ENCODE measurements around the gene MYO1C.
"Not testable (repeated sequence)": the region's sequence is repeated elsewhere in the genome, so short reads cannot be mapped to it uniquely, and the experiment has no call there.

The MYO1C gene

GRCh38 chr17:1431631-1432104 lies 60.8 kb downstream of the MYO1C start:
- no peak for DNase-seq (ENCODE audit: low read depth in 2 of 3, low spot score in 2 of 3)

GRCh38 chr17:1423456-1424135 lies 68.9 kb downstream of the MYO1C start:
- no peak for DNase-seq (ENCODE audit: low read depth in 2 of 3, low spot score in 2 of 3)

- DNase-seq (ENCODE audit: low read depth in 2 of 3, low spot score in 2 of 3): no peak
These were observed 69.6 kb downstream of the MYO1C start for GRCh38 chr17:1422885-1423284.

- no peak for DNase-seq (ENCODE audit: low read depth in 2 of 3, low spot score in 2 of 3)
These were observed 71.0 kb downstream of the MYO1C start for GRCh38 chr17:1421470-1421869.

- DNase-seq (ENCODE audit: low read depth in 2 of 3, low spot score in 2 of 3): no peak
These were observed 71.5 kb downstream of the MYO1C start for GRCh38 chr17:1420981-1421380.

GRCh38 chr17:1420163-1420562 lies 72.3 kb downstream of the MYO1C start:
- no peak for DNase-seq (ENCODE audit: low read depth in 2 of 3, low spot score in 2 of 3)

- DNase-seq (ENCODE audit: low read depth in 2 of 3, low spot score in 2 of 3): not testable (repeated sequence)
These were observed 74.0 kb downstream of the MYO1C start for GRCh38 chr17:1418476-1418875.

- no peak for DNase-seq (ENCODE audit: low read depth in 2 of 3, low spot score in 2 of 3)
These were observed 76.1 kb downstream of the MYO1C start for GRCh38 chr17:1416414-1416813.

- no peak for DNase-seq (ENCODE audit: low read depth in 2 of 3, low spot score in 2 of 3)
These were observed 77.9 kb downstream of the MYO1C start for GRCh38 chr17:1414634-1415033.

All from activated CD8-positive, alpha-beta memory T cell treated with anti-CD3 and anti-CD28 coated beads for 48 hours (primary cell).